ENCODE measurements around the gene SLC25A13. TPM values are rescaled to one million over a fixed set of nuclear protein-coding genes. Genes with fewer than 3 reads are reported as not detected.

The SLC25A13 gene
- total RNA-seq, 2 donors from 2014 or later, result 94.3 to 114 TPM

GRCh38 chr7:96311967-96312366 lies 9.9 kb downstream of the SLC25A13 start:
- Histone ChIP-seq H3K36me3 (ENCODE audit: control insufficient read depth, insufficient read depth, low read length) (peaks cover 34% of the 10 kb centered on the region), H3K9me3 (ENCODE audit: control insufficient read depth, low read length) (no peaks in the 10 kb centered on the region), H3K9ac (ENCODE audit: extremely low read depth, low read length, poor library complexity, severe bottlenecking) (no peak overlapping the region), H3K4me3 (ENCODE audit: low read length) (no peak overlapping the region), H3K4me1 (ENCODE audit: control insufficient read depth, insufficient read depth, low read length) (peaks cover 22% of the 10 kb centered on the region), H3K27me3 (ENCODE audit: control insufficient read depth, insufficient read depth, low read length, poor library complexity, severe bottlenecking) (no peaks in the 10 kb centered on the region), H3K27ac (ENCODE audit: low read depth, low read length) (no peak overlapping the region)
- Mint-ChIP-seq H3K36me3 (ENCODE audit: low read depth) (peaks cover 16% of the 10 kb centered on the region), H3K27ac (no peak overlapping the region), H3K4me1 (peaks cover 69% of the 10 kb centered on the region), H3K27me3 (ENCODE audit: insufficient read depth) (no peaks in the 10 kb centered on the region), H3K9me3 (no peaks in the 10 kb centered on the region), H3K4me3 (no peak overlapping the region)
- no peak for TF ChIP-seq CTCF (conservative IDR thresholded peaks at IDR 0.05)
- DNase-seq, result no peak
- whole genome bisulfite sequencing, 2 experiments (ENCODE audit: insufficient coverage in 1 of 2, insufficient read length in 1 of 2), result 91 to 94% methylated on average over 1 to 2 of the region's 2 CpGs

GRCh38 chr7:96310110-96310509 lies 11.8 kb downstream of the SLC25A13 start:
- WGBS, 2 experiments (ENCODE audit: insufficient coverage in 1 of 2, insufficient read length in 1 of 2), result 89 to 97% methylated on average over 3 of the region's 3 CpGs
- H3K9me3 ChIP-seq (ENCODE audit: control insufficient read depth, low read length), result no peaks in the 10 kb centered on the region
- H3K4me3 ChIP-seq (ENCODE audit: low read length), result no peak overlapping the region
- no peak for TF ChIP-seq CTCF (conservative IDR thresholded peaks at IDR 0.05)
- peaks cover 32% of the 10 kb centered on the region for H3K36me3 ChIP-seq (ENCODE audit: control insufficient read depth, insufficient read depth, low read length)
- peaks cover 70% of the 10 kb centered on the region for H3K4me1 Mint-ChIP-seq
- no peak overlapping the region for H3K4me3 Mint-ChIP-seq
- no peak overlapping the region for H3K27ac ChIP-seq (ENCODE audit: low read depth, low read length)
- H3K27me3 Mint-ChIP-seq (ENCODE audit: insufficient read depth), result no peaks in the 10 kb centered on the region
- H3K9me3 Mint-ChIP-seq, result no peaks in the 10 kb centered on the region
- DNase-seq, result no peak
- H3K9ac ChIP-seq (ENCODE audit: extremely low read depth, low read length, poor library complexity, severe bottlenecking), result no peak overlapping the region
- H3K4me1 ChIP-seq (ENCODE audit: control insufficient read depth, insufficient read depth, low read length), result peaks cover 30% of the 10 kb centered on the region
- peak overlapping the region; percentile 57 for H3K27ac Mint-ChIP-seq
- no peaks in the 10 kb centered on the region for H3K27me3 ChIP-seq (ENCODE audit: control insufficient read depth, insufficient read depth, low read length, poor library complexity, severe bottlenecking)
- peaks cover 18% of the 10 kb centered on the region for H3K36me3 Mint-ChIP-seq (ENCODE audit: low read depth)

- no peak for TF ChIP-seq CTCF (conservative IDR thresholded peaks at IDR 0.05)
- no peak for DNase-seq
These were observed 13.0 kb downstream of the SLC25A13 start for GRCh38 chr7:96308950-96309263.

More at GRCh38 chr7:96308950-96309263, 13.0 kb downstream of the SLC25A13 start:
- Mint-ChIP-seq H3K36me3 (ENCODE audit: low read depth) (peaks cover 16% of the 10 kb centered on the region), H3K27me3 (ENCODE audit: insufficient read depth) (no peaks in the 10 kb centered on the region), H3K4me3 (no peak overlapping the region), H3K4me1 (peaks cover 68% of the 10 kb centered on the region), H3K9me3 (no peaks in the 10 kb centered on the region), H3K27ac (peak overlapping the region; percentile 50)
- no peak overlapping the region for H3K4me3 ChIP-seq (ENCODE audit: low read length)
- no peak overlapping the region for H3K9ac ChIP-seq (ENCODE audit: extremely low read depth, low read length, poor library complexity, severe bottlenecking)
- no peaks in the 10 kb centered on the region for H3K9me3 ChIP-seq (ENCODE audit: control insufficient read depth, low read length)
- no peaks in the 10 kb centered on the region for H3K27me3 ChIP-seq (ENCODE audit: control insufficient read depth, insufficient read depth, low read length, poor library complexity, severe bottlenecking)
- peaks cover 31% of the 10 kb centered on the region for H3K36me3 ChIP-seq (ENCODE audit: control insufficient read depth, insufficient read depth, low read length)
- H3K27ac ChIP-seq (ENCODE audit: low read depth, low read length), result no peak overlapping the region
- peaks cover 32% of the 10 kb centered on the region for H3K4me1 ChIP-seq (ENCODE audit: control insufficient read depth, insufficient read depth, low read length)

Measured in endodermal cell (in vitro differentiated cells).